Endothelial cell of umbilical vein (primary cell): ENCODE results near the gene ATXN10.

Experiments used
- EZH2 ChIP-seq: IDR thresholded peaks from 2 replicates; pipeline ENCODE4 v1.6.1; 2012; ENCODE audit warnings: borderline replicate concordance, low read depth, mild to moderate bottlenecking, moderate library complexity, low read length, inconsistent platforms; ENCODE audit not compliant: severe bottlenecking
- FOS ChIP-seq: IDR thresholded peaks from 2 replicates; pipeline ENCODE4 v1.6.1; 2011; ENCODE audit warnings: mild to moderate bottlenecking, low read length, moderate library complexity, borderline replicate concordance; ENCODE audit not compliant: insufficient read depth
- MAX ChIP-seq: IDR thresholded peaks from 2 replicates; pipeline ENCODE4 v1.6.1; 2011; ENCODE audit not compliant: insufficient read depth, insufficient read length
- POLR2A ChIP-seq: IDR thresholded peaks from 2 replicates; pipeline ENCODE4 v1.6.1; 2012; ENCODE audit warnings: low read depth, mild to moderate bottlenecking, control low read depth, low read length
- POLR2AphosphoS5 ChIP-seq: IDR thresholded peaks from 2 replicates; pipeline ENCODE4 v1.6.1; 2012; ENCODE audit warnings: low read depth, mild to moderate bottlenecking, control low read depth, low read length, moderate library complexity; ENCODE audit not compliant: insufficient read depth
- TF ChIP-seq, protein P1 (sequence below), 2 donors: IDR thresholded peaks; 1 replicate in 1 of 2; 2 replicates in 1 of 2; pipeline ENCODE4 v1.5.1; 2011; ENCODE audit warnings: low read length in 2 of 2, mild to moderate bottlenecking in 2 of 2, moderate library complexity in 2 of 2, control low read depth in 1 of 2, inconsistent platforms in 1 of 2, low read depth in 1 of 2; ENCODE audit not compliant: insufficient read depth in 1 of 2; ENCODE audit errors: extremely low read depth in 1 of 2

GRCh38 chr22:45708145-45708544 lies 36.5 kb downstream of the ATXN10 start:
- TF ChIP-seq, protein P1, sequence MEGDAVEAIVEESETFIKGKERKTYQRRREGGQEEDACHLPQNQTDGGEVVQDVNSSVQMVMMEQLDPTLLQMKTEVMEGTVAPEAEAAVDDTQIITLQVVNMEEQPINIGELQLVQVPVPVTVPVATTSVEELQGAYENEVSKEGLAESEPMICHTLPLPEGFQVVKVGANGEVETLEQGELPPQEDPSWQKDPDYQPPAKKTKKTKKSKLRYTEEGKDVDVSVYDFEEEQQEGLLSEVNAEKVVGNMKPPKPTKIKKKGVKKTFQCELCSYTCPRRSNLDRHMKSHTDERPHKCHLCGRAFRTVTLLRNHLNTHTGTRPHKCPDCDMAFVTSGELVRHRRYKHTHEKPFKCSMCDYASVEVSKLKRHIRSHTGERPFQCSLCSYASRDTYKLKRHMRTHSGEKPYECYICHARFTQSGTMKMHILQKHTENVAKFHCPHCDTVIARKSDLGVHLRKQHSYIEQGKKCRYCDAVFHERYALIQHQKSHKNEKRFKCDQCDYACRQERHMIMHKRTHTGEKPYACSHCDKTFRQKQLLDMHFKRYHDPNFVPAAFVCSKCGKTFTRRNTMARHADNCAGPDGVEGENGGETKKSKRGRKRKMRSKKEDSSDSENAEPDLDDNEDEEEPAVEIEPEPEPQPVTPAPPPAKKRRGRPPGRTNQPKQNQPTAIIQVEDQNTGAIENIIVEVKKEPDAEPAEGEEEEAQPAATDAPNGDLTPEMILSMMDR (IDR thresholded peaks at IDR 0.05; ENCODE audit: extremely low read depth in 1 of 2, insufficient read depth in 1 of 2, low read depth in 1 of 2, low read length in 2 of 2) = no peak
- TF ChIP-seq POLR2A (no peak), EZH2 (no peak), FOS (no peak), POLR2AphosphoS5 (no peak), MAX (no peak)
